H1 (cell line): ENCODE measurements around the gene CORO6. TPM values are rescaled to one million over a fixed set of nuclear protein-coding genes. Genes with fewer than 3 reads are reported as not detected.
A peak's percentile ranks its signal among the peaks of the same experiment; 100 is the strongest.

Experiments
- CTCF ChIA-PET: fragments of 300-600 bp; sonication (Branson Sonifier 250); formaldehyde crosslinking; loops from one replicate; lab custom pipeline; 2021; ENCODE audit not compliant: partially characterized antibody; lab: Charles Lee
- POLR2A ChIA-PET: fragments of 300-600 bp; sonication (Branson Sonifier 250); formaldehyde crosslinking; loops from one replicate; lab custom pipeline; 2021; ENCODE audit warnings: inconsistent platforms; ENCODE audit not compliant: partially characterized antibody; lab: Charles Lee
- DNase-seq, 2 experiments: peaks; one replicate each; pipeline versions ENCODE4 v3.0.0 to v3.0.0-alpha.2; 2010 to 2022; ENCODE audit warnings: low spot score in 2 of 2, low read depth in 1 of 2, mixed read lengths in 1 of 2
- FAIRE-seq: peaks from 2 replicates; lab custom pipeline; 2011; peaks lifted over from hg19 to GRCh38; lab: Jason Lieb, UNC
- H2AFZ ChIP-seq: 2 replicates; pipeline ENCODE4 v1.8.1; 2012; ENCODE audit warnings: low read length, inconsistent platforms
- H2AK5ac ChIP-seq: 2 replicates; pipeline ENCODE4 v1.6.1; 2013; ENCODE audit warnings: low read depth, low read length
- H2BK120ac ChIP-seq: replicated peaks from 2 replicates; pipeline ENCODE3; 2013; ENCODE audit warnings: low read depth, low read length, inconsistent platforms
- H2BK12ac ChIP-seq: 2 replicates; pipeline ENCODE4 v1.6.1; 2013; ENCODE audit warnings: low read depth, low read length
- H2BK15ac ChIP-seq: 2 replicates; pipeline ENCODE4 v1.6.1; 2013; ENCODE audit warnings: low read length
- H2BK20ac ChIP-seq: 2 replicates; pipeline ENCODE4 v1.6.1; 2013; ENCODE audit warnings: low read length
- H2BK5ac ChIP-seq: 2 replicates; pipeline ENCODE4 v1.6.1; 2013; ENCODE audit warnings: low read depth, low read length
- H3K14ac ChIP-seq: 2 replicates; pipeline ENCODE4 v1.6.1; 2013; ENCODE audit warnings: inconsistent platforms; ENCODE audit not compliant: insufficient read length
- H3K18ac ChIP-seq: 2 replicates; pipeline ENCODE4 v1.6.1; 2013; ENCODE audit warnings: low read length; ENCODE audit errors: extremely low read depth
- H3K23ac ChIP-seq: 2 replicates; pipeline ENCODE4 v1.6.1; 2013; ENCODE audit warnings: inconsistent platforms; ENCODE audit not compliant: insufficient read length
- H3K23me2 ChIP-seq: 2 replicates; pipeline ENCODE4 v1.6.1; 2013; ENCODE audit warnings: low read depth, low read length
- H3K27ac ChIP-seq: 2 replicates; pipeline ENCODE4 v1.6.1; 2011; ENCODE audit warnings: low read depth, low read length, inconsistent platforms
- H3K27me3 ChIP-seq, 4 experiments: replicated peaks in 1 of 4; 1 replicate in 1 of 4; 2 replicates in 3 of 4; pipeline versions ENCODE4 v1.6.1 to v1.8.1; 2011 to 2013; ENCODE audit warnings: low read length in 3 of 4, mild to moderate bottlenecking in 3 of 4, inconsistent platforms in 2 of 4, mixed read lengths in 2 of 4, moderate library complexity in 1 of 4; ENCODE audit not compliant: control insufficient read depth in 3 of 4, insufficient read depth in 3 of 4; ENCODE audit errors: extremely low read depth in 1 of 4
- H3K36me3 ChIP-seq, 4 experiments: 2 replicates each; pipeline versions ENCODE4 v1.6.1 to v1.8.1; 2011 to 2013; ENCODE audit warnings: mild to moderate bottlenecking in 4 of 4, low read length in 3 of 4, moderate library complexity in 2 of 4, control low read depth in 1 of 4, inconsistent platforms in 1 of 4; ENCODE audit not compliant: insufficient read depth in 4 of 4, control insufficient read depth in 2 of 4
- H3K4ac ChIP-seq: replicated peaks from 2 replicates; pipeline ENCODE3; 2013; ENCODE audit warnings: low read length, low read depth, mixed read lengths, inconsistent platforms; ENCODE audit not compliant: insufficient read length
- H3K4me1 ChIP-seq, 4 experiments: replicated peaks in 1 of 4; 1 replicate in 1 of 4; 2 replicates in 3 of 4; pipeline versions ENCODE4 v1.6.1 to v1.8.1; 2011 to 2013; ENCODE audit warnings: low read length in 3 of 4, inconsistent platforms in 2 of 4, mixed read lengths in 1 of 4; ENCODE audit not compliant: insufficient read depth in 4 of 4, control insufficient read depth in 3 of 4
- H3K4me2 ChIP-seq, 2 experiments: 2 replicates each; pipeline versions ENCODE4 v1.6.1 to v1.8.1; 2011 to 2013; ENCODE audit warnings: low read depth in 2 of 2, low read length in 2 of 2, control low read depth in 1 of 2, inconsistent platforms in 1 of 2, mild to moderate bottlenecking in 1 of 2; ENCODE audit not compliant: insufficient read depth in 1 of 2
- H3K4me3 ChIP-seq, 4 experiments: fragments of 200-600, 300-600 bp in 1 of 4; sonication (generic), shearing (Covaris generic), sonication (Bioruptor Twin) in 1 of 4; 2 replicates each; pipeline versions ENCODE4 v1.5.1 to v1.8.1; 2011 to 2016; ENCODE audit warnings: low read length in 4 of 4, low read depth in 3 of 4, control low read depth in 2 of 4, inconsistent platforms in 2 of 4, mild to moderate bottlenecking in 2 of 4, mixed read lengths in 1 of 4, moderate library complexity in 1 of 4; ENCODE audit not compliant: insufficient read depth in 2 of 4; ENCODE audit errors: extremely low read depth in 1 of 4
- H3K56ac ChIP-seq: replicated peaks from 2 replicates; pipeline ENCODE3; 2013; ENCODE audit warnings: low read depth, mild to moderate bottlenecking, mixed read lengths, low read length, inconsistent platforms; ENCODE audit not compliant: insufficient read length
- H3K79me1 ChIP-seq: 2 replicates; pipeline ENCODE4 v1.6.1; 2013; ENCODE audit warnings: low read depth, low read length, control low read depth
- H3K79me2 ChIP-seq, 2 experiments: 2 replicates each; pipeline versions ENCODE4 v1.6.1 to v1.8.1; 2012 to 2013; ENCODE audit warnings: low read length in 2 of 2, mild to moderate bottlenecking in 2 of 2, inconsistent platforms in 1 of 2; ENCODE audit not compliant: insufficient read depth in 2 of 2, control insufficient read depth in 1 of 2
- H3K9ac ChIP-seq, 4 experiments: replicated peaks in 1 of 4; 1 replicate in 1 of 4; 2 replicates in 3 of 4; pipeline versions ENCODE4 v1.6.1 to v1.8.1; 2011 to 2013; ENCODE audit warnings: low read depth in 3 of 4, low read length in 3 of 4, control low read depth in 2 of 4, mild to moderate bottlenecking in 2 of 4, moderate library complexity in 2 of 4, inconsistent platforms in 1 of 4; ENCODE audit errors: extremely low read depth in 1 of 4
- H3K9me3 ChIP-seq, 2 experiments: 2 replicates each; pipeline versions ENCODE4 v1.6.1 to v1.8.1; 2012 to 2013; ENCODE audit warnings: mild to moderate bottlenecking in 2 of 2, moderate library complexity in 2 of 2, control low read depth in 1 of 2, inconsistent platforms in 1 of 2, low read depth in 1 of 2, low read length in 1 of 2, mixed read lengths in 1 of 2; ENCODE audit not compliant: insufficient read depth in 2 of 2
- H4K20me1 ChIP-seq, 2 experiments: replicated peaks in 1 of 2; 2 replicates each; pipeline versions ENCODE3 to v1.8.1; 2011 to 2013; ENCODE audit warnings: inconsistent platforms in 2 of 2, low read length in 2 of 2, mild to moderate bottlenecking in 1 of 2; ENCODE audit not compliant: insufficient read depth in 2 of 2, control insufficient read depth in 1 of 2
- H4K5ac ChIP-seq: 2 replicates; pipeline ENCODE4 v1.6.1; 2013; ENCODE audit warnings: low read length, low read depth, mixed read lengths, inconsistent platforms; ENCODE audit not compliant: insufficient read length
- H4K8ac ChIP-seq: 2 replicates; pipeline ENCODE4 v1.8.0; 2013; ENCODE audit warnings: mild to moderate bottlenecking, moderate library complexity, low read length, inconsistent platforms; ENCODE audit not compliant: insufficient read depth; ENCODE audit errors: extremely low read depth
- H4K91ac ChIP-seq: replicated peaks from 2 replicates; pipeline ENCODE3; 2013; ENCODE audit warnings: low read length, mixed read lengths, inconsistent platforms; ENCODE audit not compliant: insufficient read length
- BCL11A ChIP-seq, 2 experiments: IDR thresholded peaks; one replicate each; pipeline ENCODE4 v1.6.1; 2011; ENCODE audit warnings: low read depth in 2 of 2, low read length in 2 of 2, mild to moderate bottlenecking in 2 of 2
- KDM4A ChIP-seq: IDR thresholded peaks from one replicate; pipeline ENCODE4 v1.7.1; 2012; ENCODE audit warnings: low read depth, mild to moderate bottlenecking, moderate library complexity, low read length, inconsistent platforms; ENCODE audit not compliant: severe bottlenecking
- WGBS, 2 experiments: shearing (Covaris generic) in 1 of 2; methylation state at CpG; one replicate each; pipeline versions ENCODE4 v1.1.6 to v1.1.7; 2013 to 2015; ENCODE audit warnings: low lambda C conversion rate in 2 of 2, mixed read lengths in 2 of 2, inconsistent platforms in 1 of 2, low coverage in 1 of 2, missing lambda C conversion rate in 1 of 2; ENCODE audit not compliant: insufficient replicate concordance in 2 of 2, insufficient coverage in 1 of 2, insufficient read length in 1 of 2; ENCODE audit errors: extremely low coverage in 1 of 2, missing lambda C conversion rate in 1 of 2; 5-methylcytosine and 5-hydroxymethylcytosine counted together
- polyA plus RNA-seq, 7 experiments: library from polyadenylated mRNA; depleted of rRNA in 3 of 7; stranded (reverse) in 5 of 7; unstranded in 2 of 7; fragments of >200 nt in 5 of 7; fragments of 200-250 nt in 2 of 7; gene quantifications; 1 replicate in 5 of 7; 2 replicates in 1 of 7; 4 replicates in 1 of 7; pipeline versions ENCODE4 v1.2.1 to v1.2.3, GENCODE V29; 2011 to 2013; ENCODE audit warnings: missing spikeins in 2 of 7, mixed read lengths in 2 of 7
- total RNA-seq: library from RNA; stranded (reverse); fragmentation: NEBNext Ultra II Directional; extraction: Animal tissue kit (Norgen Biotek cat#: 25700); gene quantifications from 2 replicates; pipeline ENCODE4 v1.2.1, GENCODE V29; 2021

CORO6 gene
- total and polyA plus RNA-seq, 2 of the 8 experiments (the other 6 are each of a cell fraction or from before 2014, with no cell fraction given) = 2.5 to 8.6 TPM

GRCh38 chr17:29618272-29619065 lies 4.2 kb downstream of the CORO6 start:
- POLR2A ChIA-PET = interaction anchor here (1.0 to 4.3 kb wide), 4 partner anchors 10 to 466 kb away, joined by 4 to 30 read pairs (median 6); partner anchors contain the start of gene ANKRD13B
- no peaks in the 10 kb centered on the region for H3K9me3 ChIP-seq
- peak overlapping the region; percentile 30 for H4K91ac ChIP-seq
- no peak for FAIRE-seq
- peaks cover 22 to 79% (median 60%) of the 10 kb centered on the region in 4 experiments for H3K27me3 ChIP-seq
- CTCF ChIA-PET = interaction anchor here (0.6 to 13.1 kb wide), 36 partner anchors 8 to 477 kb away, joined by 3 to 193 read pairs (median 4); partner anchors contain the start of genes ABHD15, ANKRD13B and TP53I13
- no peak overlapping the region for H3K4ac ChIP-seq
- peaks cover 5 to 6% of the 10 kb centered on the region in 2 experiments for H4K20me1 ChIP-seq
- H2AFZ ChIP-seq = no peak overlapping the region
- 43% methylated on average over 21 of the region's 22 CpGs; no CpG with 5 or more reads in 1 of the 2 experiments for WGBS, 2 experiments
- H3K4me1 ChIP-seq = peaks cover 17 to 53% (median 42%) of the 10 kb centered on the region in 4 experiments
- no peak overlapping the region for H3K9ac ChIP-seq
- H3K14ac ChIP-seq = no peak overlapping the region
- H2BK15ac ChIP-seq = peak overlapping the region; percentile 61; the same call in 1 of the 2 replicates
- H3K18ac ChIP-seq = peak overlapping the region; percentile 71
- no peak overlapping the region for H3K56ac ChIP-seq
- no peaks in the 10 kb centered on the region for H3K79me1 ChIP-seq
- H3K4me2 ChIP-seq = peak overlapping the region; percentile 90 to 96
- peak overlapping the region; percentile 87; the same call in 1 of the 2 replicates for H4K8ac ChIP-seq
- no peak overlapping the region for H3K27ac ChIP-seq
- H4K5ac ChIP-seq = no peak overlapping the region
- no peak for DNase-seq
- peak overlapping the region in 3 of 4 experiments; percentile 12 to 60 (median 29); a peak in 6 of 8 replicates for H3K4me3 ChIP-seq
- no peaks in the 10 kb centered on the region for H3K36me3 ChIP-seq
- H2AK5ac ChIP-seq = peak overlapping the region; percentile 26; the same call in 1 of the 2 replicates
- H3K23me2 ChIP-seq = peaks cover 24% of the 10 kb centered on the region
- H2BK5ac ChIP-seq = no peak overlapping the region; the same call in 1 of the 2 replicates
- TF ChIP-seq KDM4A (peak; percentile 66), BCL11A (IDR thresholded peaks at IDR 0.05; ENCODE audit: low read depth in 2 of 2, low read length in 2 of 2) (no peak)
- H2BK20ac ChIP-seq = no peak overlapping the region
- H2BK12ac ChIP-seq = peak overlapping the region; percentile 60; the same call in 1 of the 2 replicates
- H2BK120ac ChIP-seq = no peak overlapping the region
- no peak overlapping the region for H3K23ac ChIP-seq
- H3K79me2 ChIP-seq = no peaks in the 10 kb centered on the region
